HepG2 (cell line): Measurements from ENCODE around the gene UBXN1. TPM values are rescaled to one million over a fixed set of nuclear protein-coding genes. Genes with fewer than 3 reads are reported as not detected.

Source experiments
- DNMT3B ChIP-seq: conservative IDR thresholded peaks from 2 replicates; pipeline ENCODE4 v1.6.1; 2016; ENCODE audit warnings: missing biosample characterization, control low read depth
- NONO ChIP-seq, 2 experiments: fragments of 450-650 bp in 1 of 2; sonication (generic) in 1 of 2; formaldehyde crosslinking in 1 of 2; IDR thresholded peaks in 1 of 2; conservative IDR thresholded peaks in 1 of 2; 2 replicates each; pipeline versions ENCODE4 v1.6.1 to v1.8.0; 2017 to 2022; ENCODE audit warnings: mild to moderate bottlenecking in 1 of 2, missing genetic modification reagents in 1 of 2, moderate library complexity in 1 of 2
- POLR2G ChIP-seq: fragments of 200-400 bp; formaldehyde crosslinking; IDR thresholded peaks from 2 replicates; pipeline ENCODE4 v1.6.1; 2018; ENCODE audit warnings: mild to moderate bottlenecking, low read depth, low read length, moderate library complexity
- RAD21 ChIP-seq: fragments of 450-650 bp; formaldehyde crosslinking; IDR thresholded peaks from 2 replicates; pipeline ENCODE4 v1.5.0; 2020; ENCODE audit warnings: mild to moderate bottlenecking
- SRY ChIP-seq: sonication (generic); formaldehyde crosslinking; IDR thresholded peaks from 2 replicates; pipeline ENCODE4 v1.8.0; 2022; ENCODE audit warnings: mild to moderate bottlenecking, missing genetic modification reagents
- ZBTB1 ChIP-seq: sonication (generic); formaldehyde crosslinking; IDR thresholded peaks from 2 replicates; pipeline ENCODE4 v1.4.0; 2020; ENCODE audit warnings: missing genetic modification reagents, borderline replicate concordance
- ZNF143 ChIP-seq: sonication (generic); formaldehyde crosslinking; IDR thresholded peaks from 2 replicates; pipeline ENCODE4 v1.4.0; 2020; ENCODE audit warnings: missing genetic modification reagents
- ZNF441 ChIP-seq: sonication (generic); formaldehyde crosslinking; IDR thresholded peaks from 2 replicates; pipeline ENCODE4 v1.7.0; 2021; ENCODE audit warnings: missing genetic modification reagents, borderline replicate concordance
- ZNF468 ChIP-seq: sonication (generic); formaldehyde crosslinking; IDR thresholded peaks from 2 replicates; pipeline ENCODE4 v1.8.0; 2022; ENCODE audit warnings: mild to moderate bottlenecking, moderate library complexity, missing genetic modification reagents
- ZNF570 ChIP-seq: sonication (generic); formaldehyde crosslinking; IDR thresholded peaks from 2 replicates; pipeline ENCODE4 v1.4.0; 2020; ENCODE audit warnings: mild to moderate bottlenecking, missing genetic modification reagents, borderline replicate concordance
- ZNF773 ChIP-seq: sonication (generic); formaldehyde crosslinking; IDR thresholded peaks from 2 replicates; pipeline ENCODE4 v1.4.0; 2020; ENCODE audit warnings: missing genetic modification reagents, borderline replicate concordance
- ZNF790 ChIP-seq: sonication (generic); formaldehyde crosslinking; IDR thresholded peaks from 2 replicates; pipeline ENCODE4 v1.8.0; 2022; ENCODE audit warnings: missing genetic modification reagents, mild to moderate bottlenecking, borderline replicate concordance
- polyA plus RNA-seq, 8 experiments: library from polyadenylated mRNA; depleted of rRNA in 3 of 8; stranded (reverse) in 7 of 8; unstranded in 1 of 8; fragments of >200 nt; fragmentation: Illumina TruSeq in 4 of 8; extraction: Trizol in 4 of 8; gene quantifications; 2 replicates each; pipeline versions ENCODE4 v1.2.1 to v1.2.3, GENCODE V29; 2011 to 2016; ENCODE audit warnings: low read depth in 4 of 8, missing spikeins in 1 of 8, mixed read lengths in 1 of 8; ENCODE audit not compliant: insufficient read depth in 1 of 8
- total RNA-seq, 5 experiments: library from RNA; depleted of rRNA; stranded (reverse); fragments of >200 nt; fragmentation: Illumina TruSeq; extraction: Trizol; gene quantifications; 2 replicates each; pipeline ENCODE4 v1.2.3, GENCODE V29; 2016; ENCODE audit warnings: low read depth in 1 of 5
- TF ChIP-seq, protein P1 (sequence below): sonication (generic); formaldehyde crosslinking; IDR thresholded peaks from 2 replicates; pipeline ENCODE4 v1.5.1; 2020; ENCODE audit warnings: missing genetic modification reagents, mild to moderate bottlenecking, borderline replicate concordance
- TF ChIP-seq, protein P2 (sequence below): sonication (generic); formaldehyde crosslinking; IDR thresholded peaks from 2 replicates; pipeline ENCODE4 v1.4.0; 2020; ENCODE audit warnings: mild to moderate bottlenecking, missing genetic modification reagents, borderline replicate concordance
- TF ChIP-seq, protein P3 (sequence below): sonication (generic); formaldehyde crosslinking; IDR thresholded peaks from 2 replicates; pipeline ENCODE4 v1.4.0; 2020; ENCODE audit warnings: mild to moderate bottlenecking, missing genetic modification reagents
- TF ChIP-seq, protein P4 (sequence below): sonication (generic); formaldehyde crosslinking; IDR thresholded peaks from 2 replicates; pipeline ENCODE4 v1.5.0; 2020; ENCODE audit warnings: missing genetic modification reagents
- TF ChIP-seq, protein P5 (sequence below): sonication (generic); formaldehyde crosslinking; IDR thresholded peaks from 2 replicates; pipeline ENCODE4 v1.9.0; 2021; ENCODE audit warnings: missing genetic modification reagents, borderline replicate concordance
- TF ChIP-seq, protein P6 (sequence below): sonication (generic); formaldehyde crosslinking; IDR thresholded peaks from 2 replicates; pipeline ENCODE4 v1.4.0; 2020; ENCODE audit warnings: missing genetic modification reagents

Gene UBXN1
- total and polyA plus RNA-seq, 2 of the 13 experiments (the other 11 are each of a cell fraction or from before 2014, with no cell fraction given) = 47.5 to 52.4 TPM

DNA sequence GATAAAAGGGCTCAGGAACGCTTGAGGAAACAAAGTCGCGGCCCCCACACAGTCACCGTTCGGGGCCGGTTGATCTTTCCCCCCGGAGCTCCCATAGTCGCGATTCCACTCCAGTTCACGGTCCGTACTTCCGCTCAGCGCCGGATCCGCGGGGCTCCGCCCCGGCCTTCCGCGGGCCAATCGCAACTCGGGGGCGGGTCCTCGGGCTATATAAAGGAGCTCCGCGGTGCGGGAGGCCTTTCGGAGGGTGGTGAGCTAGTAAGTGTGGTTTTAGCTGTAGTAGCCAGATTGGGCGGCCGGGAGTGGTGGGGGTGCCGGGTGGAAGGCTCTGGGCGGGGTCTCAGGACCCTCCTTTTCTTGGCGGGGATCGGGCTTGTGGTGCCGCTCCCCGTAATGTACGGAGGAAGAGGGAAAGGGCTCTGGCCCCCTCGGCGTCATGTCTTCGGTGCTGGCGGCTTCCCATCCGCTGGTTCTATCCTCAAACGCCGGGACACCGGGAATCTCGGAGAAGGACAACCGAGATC, 13.7 kb downstream of the UBXN1 start, which contains the start of the genes C11orf98 and CSKMT (continued):
- TF ChIP-seq, protein P1, sequence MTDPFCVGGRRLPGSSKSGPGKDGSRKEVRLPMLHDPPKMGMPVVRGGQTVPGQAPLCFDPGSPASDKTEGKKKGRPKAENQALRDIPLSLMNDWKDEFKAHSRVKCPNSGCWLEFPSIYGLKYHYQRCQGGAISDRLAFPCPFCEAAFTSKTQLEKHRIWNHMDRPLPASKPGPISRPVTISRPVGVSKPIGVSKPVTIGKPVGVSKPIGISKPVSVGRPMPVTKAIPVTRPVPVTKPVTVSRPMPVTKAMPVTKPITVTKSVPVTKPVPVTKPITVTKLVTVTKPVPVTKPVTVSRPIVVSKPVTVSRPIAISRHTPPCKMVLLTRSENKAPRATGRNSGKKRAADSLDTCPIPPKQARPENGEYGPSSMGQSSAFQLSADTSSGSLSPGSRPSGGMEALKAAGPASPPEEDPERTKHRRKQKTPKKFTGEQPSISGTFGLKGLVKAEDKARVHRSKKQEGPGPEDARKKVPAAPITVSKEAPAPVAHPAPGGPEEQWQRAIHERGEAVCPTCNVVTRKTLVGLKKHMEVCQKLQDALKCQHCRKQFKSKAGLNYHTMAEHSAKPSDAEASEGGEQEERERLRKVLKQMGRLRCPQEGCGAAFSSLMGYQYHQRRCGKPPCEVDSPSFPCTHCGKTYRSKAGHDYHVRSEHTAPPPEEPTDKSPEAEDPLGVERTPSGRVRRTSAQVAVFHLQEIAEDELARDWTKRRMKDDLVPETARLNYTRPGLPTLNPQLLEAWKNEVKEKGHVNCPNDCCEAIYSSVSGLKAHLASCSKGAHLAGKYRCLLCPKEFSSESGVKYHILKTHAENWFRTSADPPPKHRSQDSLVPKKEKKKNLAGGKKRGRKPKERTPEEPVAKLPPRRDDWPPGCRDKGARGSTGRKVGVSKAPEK = no peak
- TF ChIP-seq ZBTB1 (CRISPR knock-in tag) = 0 out of 2 replicates have a peak, but pooled peaks have one; percentile 6
- TF ChIP-seq ZNF790 (CRISPR knock-in tag) = 0 out of 2 replicates have a peak, but pooled peaks have one; percentile 10
- TF ChIP-seq ZNF143 = no peak
- TF ChIP-seq ZNF570 (CRISPR knock-in tag) = no peak
- TF ChIP-seq ZNF468 (CRISPR knock-in tag) = 0 out of 2 replicates have a peak, but pooled peaks have one; percentile 66
- peak; percentile 55 for TF ChIP-seq RAD21 (CRISPR knock-in tag)
- TF ChIP-seq POLR2G = peak; percentile 100
- TF ChIP-seq ZNF773 (CRISPR knock-in tag) = no peak
- TF ChIP-seq SRY = no peak; the same call in 1 of the 2 replicates
- TF ChIP-seq, protein P2, sequence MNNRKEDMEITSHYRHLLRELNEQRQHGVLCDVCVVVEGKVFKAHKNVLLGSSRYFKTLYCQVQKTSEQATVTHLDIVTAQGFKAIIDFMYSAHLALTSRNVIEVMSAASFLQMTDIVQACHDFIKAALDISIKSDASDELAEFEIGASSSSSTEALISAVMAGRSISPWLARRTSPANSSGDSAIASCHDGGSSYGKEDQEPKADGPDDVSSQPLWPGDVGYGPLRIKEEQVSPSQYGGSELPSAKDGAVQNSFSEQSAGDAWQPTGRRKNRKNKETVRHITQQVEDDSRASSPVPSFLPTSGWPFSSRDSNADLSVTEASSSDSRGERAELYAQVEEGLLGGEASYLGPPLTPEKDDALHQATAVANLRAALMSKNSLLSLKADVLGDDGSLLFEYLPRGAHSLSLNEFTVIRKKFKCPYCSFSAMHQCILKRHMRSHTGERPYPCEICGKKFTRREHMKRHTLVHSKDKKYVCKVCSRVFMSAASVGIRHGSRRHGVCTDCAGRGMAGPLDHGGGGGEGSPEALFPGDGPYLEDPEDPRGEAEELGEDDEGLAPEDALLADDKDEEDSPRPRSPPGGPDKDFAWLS = no peak
- TF ChIP-seq, protein P3, sequence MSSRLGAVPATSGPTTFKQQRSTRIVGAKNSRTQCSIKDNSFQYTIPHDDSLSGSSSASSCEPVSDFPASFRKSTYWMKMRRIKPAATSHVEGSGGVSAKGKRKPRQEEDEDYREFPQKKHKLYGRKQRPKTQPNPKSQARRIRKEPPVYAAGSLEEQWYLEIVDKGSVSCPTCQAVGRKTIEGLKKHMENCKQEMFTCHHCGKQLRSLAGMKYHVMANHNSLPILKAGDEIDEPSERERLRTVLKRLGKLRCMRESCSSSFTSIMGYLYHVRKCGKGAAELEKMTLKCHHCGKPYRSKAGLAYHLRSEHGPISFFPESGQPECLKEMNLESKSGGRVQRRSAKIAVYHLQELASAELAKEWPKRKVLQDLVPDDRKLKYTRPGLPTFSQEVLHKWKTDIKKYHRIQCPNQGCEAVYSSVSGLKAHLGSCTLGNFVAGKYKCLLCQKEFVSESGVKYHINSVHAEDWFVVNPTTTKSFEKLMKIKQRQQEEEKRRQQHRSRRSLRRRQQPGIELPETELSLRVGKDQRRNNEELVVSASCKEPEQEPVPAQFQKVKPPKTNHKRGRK (CRISPR knock-in tag) = no peak
- TF ChIP-seq ZNF441 = peak; percentile 78
- TF ChIP-seq, protein P4, sequence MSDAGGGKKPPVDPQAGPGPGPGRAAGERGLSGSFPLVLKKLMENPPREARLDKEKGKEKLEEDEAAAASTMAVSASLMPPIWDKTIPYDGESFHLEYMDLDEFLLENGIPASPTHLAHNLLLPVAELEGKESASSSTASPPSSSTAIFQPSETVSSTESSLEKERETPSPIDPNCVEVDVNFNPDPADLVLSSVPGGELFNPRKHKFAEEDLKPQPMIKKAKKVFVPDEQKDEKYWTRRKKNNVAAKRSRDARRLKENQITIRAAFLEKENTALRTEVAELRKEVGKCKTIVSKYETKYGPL = no peak
- TF ChIP-seq, protein P5, sequence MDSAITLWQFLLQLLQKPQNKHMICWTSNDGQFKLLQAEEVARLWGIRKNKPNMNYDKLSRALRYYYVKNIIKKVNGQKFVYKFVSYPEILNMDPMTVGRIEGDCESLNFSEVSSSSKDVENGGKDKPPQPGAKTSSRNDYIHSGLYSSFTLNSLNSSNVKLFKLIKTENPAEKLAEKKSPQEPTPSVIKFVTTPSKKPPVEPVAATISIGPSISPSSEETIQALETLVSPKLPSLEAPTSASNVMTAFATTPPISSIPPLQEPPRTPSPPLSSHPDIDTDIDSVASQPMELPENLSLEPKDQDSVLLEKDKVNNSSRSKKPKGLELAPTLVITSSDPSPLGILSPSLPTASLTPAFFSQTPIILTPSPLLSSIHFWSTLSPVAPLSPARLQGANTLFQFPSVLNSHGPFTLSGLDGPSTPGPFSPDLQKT (CRISPR knock-in tag) = 0 out of 2 replicates have a peak, but pooled peaks have one; percentile 27
- no peak for TF ChIP-seq NONO (IDR thresholded peaks at IDR 0.05)
- TF ChIP-seq NONO (CRISPR knock-in tag; conservative IDR thresholded peaks at IDR 0.05) = 0 out of 2 replicates have a peak, but pooled peaks have one; percentile 39
- peak; percentile 83; the same call in 1 of the 2 replicates for TF ChIP-seq DNMT3B (CRISPR knock-in tag)
- TF ChIP-seq, protein P6, sequence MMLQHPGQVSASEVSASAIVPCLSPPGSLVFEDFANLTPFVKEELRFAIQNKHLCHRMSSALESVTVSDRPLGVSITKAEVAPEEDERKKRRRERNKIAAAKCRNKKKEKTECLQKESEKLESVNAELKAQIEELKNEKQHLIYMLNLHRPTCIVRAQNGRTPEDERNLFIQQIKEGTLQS (CRISPR knock-in tag) = peak; percentile 27; the same call in 1 of the 2 replicates
